ENCODE results near the gene RNF181.
"Not testable (repeated sequence)": the region's sequence is repeated elsewhere in the genome, so short reads cannot be mapped to it uniquely, and the experiment has no call there.

The RNF181 gene, protein sequence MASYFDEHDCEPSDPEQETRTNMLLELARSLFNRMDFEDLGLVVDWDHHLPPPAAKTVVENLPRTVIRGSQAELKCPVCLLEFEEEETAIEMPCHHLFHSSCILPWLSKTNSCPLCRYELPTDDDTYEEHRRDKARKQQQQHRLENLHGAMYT

DNA sequence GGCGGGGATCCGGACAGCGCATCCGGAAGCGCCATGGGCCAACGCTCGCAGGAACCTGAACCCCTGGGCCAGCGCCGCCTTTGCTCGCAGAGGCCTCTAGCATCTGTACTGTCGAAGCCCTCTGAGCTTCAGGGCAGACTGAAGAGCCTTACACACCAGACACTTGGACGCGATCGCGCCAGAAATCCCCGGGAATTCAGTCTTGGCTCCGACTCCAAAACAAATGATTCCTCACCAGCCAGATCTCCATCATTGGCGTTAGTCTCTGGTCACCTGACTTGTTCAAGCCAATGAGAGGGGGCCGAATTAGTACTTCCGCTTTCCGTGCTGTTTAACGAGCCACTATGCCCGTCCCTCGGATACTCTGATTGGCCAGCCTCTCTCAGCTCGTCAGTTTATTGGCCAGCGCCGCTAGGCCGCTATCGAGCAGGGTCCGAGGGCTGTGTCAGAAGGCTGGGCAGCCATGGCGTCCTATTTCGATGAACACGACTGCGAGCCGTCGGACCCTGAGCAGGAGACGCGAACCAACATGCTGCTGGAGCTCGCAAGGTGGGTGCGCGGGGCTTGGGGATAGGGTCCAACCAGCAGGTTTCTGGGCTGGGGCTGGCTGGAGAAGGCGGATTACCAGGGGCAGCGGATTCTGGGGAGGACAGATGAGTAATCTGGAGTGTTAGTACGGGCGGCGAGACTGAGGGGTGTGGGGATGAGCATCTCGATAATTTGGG lies at the start of gene RNF181:
Gene RNF181 (plus strand): TSS at position 445 of the 725 bp plus-strand sequence. CDS start 19 bp downstream, at position 464.
- peak; percentile 96 for DNase-seq

DNA sequence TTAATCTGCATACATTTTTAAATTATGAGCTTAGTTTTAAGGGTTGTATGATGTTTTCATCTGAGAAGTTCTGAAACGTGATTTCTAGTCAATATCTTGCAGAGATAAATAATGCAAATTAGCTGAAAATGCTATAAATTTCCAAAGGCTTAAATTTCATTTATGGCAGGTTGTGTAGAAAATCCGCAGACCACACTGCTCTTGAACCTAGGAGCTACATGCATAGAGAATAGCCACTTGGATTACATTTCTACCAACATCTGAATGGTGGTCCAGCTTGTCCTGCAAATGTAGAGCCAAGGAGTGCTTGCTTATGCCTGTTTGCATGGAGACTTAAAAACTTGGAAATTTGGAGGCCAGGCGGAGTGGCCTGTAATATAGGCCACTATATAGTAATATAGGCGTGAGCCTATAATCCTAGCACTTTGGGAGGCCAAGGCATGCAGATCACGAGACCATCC lies 49.7 kb upstream of the RNF181 start:
- DNase-seq = no peak

DNA sequence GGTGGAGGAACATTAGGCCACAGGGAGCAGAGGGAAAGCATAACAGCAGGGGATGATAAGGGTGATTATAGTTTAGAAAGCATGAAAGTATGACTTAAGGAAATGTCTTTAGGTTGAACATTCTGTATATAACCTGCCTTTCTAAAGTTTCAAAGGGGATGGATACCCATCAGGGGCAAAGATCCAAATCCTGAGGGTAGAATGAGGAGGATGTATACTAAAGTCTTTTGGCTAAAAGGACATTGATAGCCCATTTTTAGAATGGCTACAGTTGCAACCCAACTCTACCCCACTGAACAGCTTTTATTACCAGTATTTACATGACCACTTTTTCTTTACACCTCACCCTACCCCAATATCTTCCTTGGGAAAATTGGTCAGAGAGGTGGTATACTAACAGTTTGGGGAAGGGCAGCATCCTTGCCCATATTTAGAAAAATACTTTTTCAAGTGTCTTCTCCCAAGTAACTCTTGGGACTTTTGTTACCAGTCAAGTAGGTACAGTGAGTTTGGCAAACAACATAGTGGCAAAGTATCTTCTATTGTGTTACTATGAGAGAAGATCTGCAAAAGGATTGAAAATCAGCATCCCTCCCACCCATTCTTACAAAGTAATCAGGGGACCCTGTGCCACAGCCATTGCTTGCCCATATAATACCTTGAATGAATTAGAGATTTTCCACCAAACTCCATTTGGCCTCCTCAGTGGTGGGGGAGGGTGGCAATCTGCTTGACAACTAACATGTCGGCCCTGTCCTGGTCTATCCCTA lies 48.3 kb upstream of the RNF181 start:
- no peak for DNase-seq

DNA sequence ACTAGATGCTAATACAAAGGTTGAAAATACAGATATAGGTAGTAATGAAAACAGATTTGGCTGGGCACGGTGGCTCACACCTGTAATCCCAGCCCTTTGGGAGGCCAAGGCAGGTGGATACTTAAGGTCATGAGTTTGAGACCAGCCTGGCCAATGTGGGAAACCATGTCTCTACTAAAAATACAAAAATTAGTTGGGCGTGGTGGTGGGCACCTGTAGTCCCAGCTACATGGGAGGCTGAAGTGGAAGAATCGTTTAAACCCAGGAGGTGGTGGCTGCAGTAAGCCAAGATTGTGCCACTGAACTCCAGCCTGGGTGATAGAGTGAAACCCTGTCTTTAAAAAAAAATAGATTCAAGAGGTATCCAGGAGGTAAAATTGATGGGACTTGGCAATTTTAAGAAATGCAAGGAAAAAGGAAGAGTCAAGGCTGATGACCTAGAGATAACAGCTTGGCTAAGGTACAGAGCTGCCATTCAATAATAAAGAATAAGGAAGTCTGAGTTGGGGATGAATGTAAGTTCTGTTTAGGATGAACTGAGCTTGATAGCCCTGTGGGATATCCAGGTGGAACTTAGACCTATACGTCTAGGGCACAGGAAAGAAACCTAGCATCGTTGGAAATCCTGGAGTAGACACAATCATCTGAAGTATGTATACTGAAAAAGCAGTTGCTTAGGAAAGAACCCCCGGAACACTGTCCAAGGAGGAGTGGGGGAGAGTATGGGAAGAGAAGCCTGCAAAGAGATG lies 47.5 kb upstream of the RNF181 start:
- DNase-seq = no peak

DNA sequence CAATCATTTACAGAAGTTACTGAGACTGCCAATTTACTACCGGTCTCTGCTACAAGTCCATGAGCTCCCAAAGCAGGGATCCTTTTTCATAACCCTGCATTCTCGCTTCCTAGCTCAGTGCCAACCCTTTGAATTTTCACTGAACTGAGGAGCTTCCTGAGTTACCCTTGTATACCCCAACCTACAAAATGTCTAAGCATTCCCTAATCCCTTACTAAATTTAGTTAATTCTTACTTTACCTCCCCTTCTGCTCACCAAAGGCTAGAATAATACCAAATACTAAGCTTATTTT lies 47.0 kb upstream of the RNF181 start:
- no peak for DNase-seq

DNA sequence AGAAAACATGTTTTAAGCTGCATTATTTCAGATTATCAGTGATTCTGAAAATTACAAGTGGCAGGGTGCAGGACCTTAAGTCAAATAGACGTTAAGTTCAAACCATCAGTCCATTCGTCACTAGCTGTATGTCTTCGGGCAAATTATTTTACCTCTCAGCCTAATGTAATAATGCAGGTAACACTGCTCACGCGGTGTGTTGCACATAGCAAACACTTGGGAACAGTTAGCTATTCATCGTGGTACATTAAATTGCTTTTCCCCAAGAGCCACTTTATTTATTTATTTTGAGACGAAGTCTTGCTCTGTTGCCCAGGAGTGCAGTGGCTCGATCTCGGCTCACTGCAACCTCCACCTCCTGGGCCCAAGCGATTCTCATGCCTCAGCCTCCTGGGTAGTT lies 46.5 kb upstream of the RNF181 start:
- no peak for DNase-seq

DNA sequence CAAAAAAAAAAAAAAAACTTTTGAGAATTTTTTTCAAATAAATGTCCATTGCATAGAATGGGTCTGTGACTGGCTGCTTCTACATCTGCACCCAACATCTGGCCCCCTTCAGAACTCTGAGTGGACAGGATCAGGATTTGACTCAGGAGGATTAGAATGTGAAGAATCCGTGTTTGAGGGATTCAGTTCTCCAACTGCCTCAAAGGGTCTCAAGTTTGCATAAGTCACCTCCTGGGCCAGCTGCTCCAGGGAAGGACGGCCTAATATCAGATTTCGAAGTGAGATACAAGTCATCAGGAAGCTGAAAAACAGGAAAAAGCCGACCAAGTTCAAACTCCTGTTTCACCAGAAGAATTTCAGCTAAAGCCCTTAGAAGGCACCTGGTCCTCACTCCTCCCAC lies 45.7 kb upstream of the RNF181 start:
- DNase-seq = no peak

DNA sequence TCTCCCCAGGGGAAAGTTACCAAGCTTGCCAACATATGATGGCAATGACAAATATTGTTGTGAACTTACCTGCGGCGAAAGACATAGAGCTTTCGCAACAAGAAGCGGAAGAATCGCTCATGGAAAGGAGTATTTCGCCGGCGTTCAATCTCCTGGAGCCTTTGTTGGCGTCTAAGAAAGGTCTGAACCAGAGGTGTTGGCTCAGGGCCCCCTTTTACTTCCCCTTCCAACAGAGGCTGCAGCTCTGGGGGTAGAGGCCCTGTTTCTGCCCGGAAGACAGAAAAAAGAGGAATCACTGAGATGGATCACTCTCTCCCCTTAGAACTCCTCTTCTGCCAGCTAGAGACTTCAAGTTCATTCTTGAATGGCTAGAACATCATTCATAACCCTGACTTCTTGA lies 45.1 kb upstream of the RNF181 start:
- DNase-seq = no peak

DNA sequence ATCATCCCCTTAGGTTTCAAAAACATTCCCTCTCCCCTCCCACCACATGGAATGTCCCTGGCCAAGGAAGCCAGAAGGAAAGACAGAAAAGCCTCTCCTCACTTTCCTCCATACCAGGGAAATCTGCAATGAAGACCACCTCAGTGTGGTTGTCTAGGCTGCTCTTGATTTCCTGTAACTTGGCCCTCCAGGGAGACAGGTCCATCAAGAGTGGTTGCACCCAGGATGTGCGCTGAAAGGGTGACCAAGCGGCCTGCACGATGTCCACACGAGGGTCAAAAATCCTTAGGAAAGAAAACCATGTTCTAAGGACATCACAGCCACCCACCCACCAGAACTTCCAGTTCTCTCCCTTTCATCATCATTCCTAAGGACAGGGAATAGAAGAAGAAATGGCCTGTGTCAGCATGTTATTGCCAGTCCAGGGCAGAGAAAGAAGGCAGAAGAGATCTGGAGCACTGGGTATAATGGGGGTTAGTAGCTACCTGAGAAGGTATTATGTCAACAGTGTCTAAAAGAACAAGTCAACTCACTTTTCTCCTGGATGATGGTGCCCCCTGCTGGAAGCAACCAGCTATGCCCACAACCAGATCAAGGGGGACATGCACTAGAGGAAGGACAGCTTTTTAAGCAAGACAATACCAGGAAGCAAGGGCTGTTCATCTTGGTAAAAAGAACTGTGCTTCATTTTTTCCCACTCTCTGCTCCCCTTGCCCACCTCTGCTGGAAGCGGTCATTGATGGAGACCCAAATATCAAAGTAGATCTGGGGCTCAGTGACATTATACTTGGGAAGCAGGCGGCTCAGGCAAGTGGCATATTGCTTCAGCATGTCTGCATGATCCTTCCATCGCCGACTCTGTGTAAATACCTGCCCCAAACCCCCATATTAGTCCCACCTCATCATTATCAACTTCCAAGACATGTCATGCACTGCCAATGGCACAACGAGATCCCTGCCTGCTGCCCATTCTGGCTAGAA lies 43.6 kb upstream of the RNF181 start:
- peak; percentile 22 for DNase-seq

DNA sequence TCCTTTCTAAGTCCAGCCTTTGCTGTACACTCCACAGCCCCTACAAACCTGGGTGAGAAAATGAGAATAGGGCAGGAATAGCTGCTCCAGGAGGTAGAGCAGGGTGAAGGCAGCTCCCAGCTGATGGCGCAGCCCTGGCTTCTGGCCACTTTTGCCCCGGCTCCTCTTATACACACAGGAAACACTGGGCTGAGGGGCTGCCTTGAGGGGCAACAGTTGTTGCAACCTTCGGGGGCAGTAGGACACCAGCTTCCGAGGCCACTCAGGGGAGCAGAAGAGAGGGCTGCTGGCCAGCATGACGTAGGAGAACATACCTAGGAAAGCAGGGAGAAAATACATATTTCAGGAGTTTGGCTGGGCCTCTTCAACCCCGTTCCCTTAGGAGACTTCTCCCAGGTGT lies 42.4 kb upstream of the RNF181 start:
- DNase-seq = no peak

DNA sequence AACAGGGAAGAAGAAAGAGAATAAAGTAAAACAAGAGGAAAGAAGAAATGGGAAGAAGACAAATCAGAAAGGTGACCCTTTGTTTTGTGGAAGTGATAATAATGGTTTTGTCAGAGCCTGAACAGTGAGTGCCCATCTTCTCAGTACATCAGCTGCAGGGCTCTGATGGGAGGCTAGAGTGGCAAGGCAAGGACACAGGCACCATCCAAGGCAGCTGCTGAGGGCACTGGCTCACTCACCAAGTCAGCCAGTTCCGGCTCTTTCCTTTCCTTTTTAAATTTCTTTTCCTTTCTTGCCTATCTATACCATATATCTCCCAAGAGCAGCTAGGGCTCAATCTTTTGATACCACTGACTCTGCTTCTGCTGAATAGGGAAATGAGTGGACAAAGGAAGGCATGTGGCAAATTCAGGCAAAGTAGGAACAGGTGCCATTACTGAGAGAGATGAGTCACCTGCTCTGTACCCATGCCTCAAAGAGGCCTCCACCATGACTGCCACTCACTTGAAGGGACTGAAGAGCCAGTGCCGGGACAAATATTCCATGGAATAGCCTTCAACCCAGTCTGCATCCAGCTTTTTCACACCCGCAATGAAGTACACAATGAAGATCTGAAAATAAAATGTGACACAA lies 40.4 kb upstream of the RNF181 start:
- DNase-seq = no peak

DNA sequence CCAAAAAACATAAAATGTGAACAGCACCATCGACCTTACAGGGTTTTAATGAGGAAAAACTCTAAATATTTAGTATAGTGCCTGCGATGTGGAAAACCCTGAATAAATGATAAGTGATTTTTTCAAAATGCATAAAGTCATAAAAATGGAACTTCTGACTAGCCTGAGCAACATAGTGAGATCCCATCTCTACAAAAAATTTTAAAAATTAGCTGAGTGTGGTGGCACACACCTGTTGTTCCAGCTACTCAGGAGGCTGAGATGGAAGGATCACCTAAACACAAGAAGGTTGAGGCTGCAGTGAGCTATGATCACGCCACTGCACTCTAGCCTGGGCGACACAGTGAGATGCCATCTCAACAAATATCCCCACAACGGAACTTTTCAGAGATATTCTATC lies 38.4 kb upstream of the RNF181 start:
- no peak for DNase-seq

DNA sequence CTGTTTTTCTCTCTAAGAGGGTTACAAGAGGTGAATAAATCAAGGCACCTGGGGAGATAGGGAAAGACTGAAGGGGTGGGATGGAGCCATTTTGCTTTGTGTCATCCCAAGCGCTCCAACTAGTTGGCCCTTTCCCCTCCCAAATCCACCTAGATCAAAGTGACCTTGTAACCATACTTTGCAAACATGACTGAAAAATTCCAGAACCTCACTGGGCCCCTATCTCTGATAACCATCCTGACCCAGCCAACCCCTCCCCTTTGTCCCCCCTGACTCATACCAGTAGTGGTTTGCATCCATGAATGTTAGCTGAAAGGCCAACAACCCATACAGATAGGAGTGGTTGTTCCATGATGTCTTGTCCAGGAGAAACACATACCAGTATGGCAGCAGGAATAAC lies 37.4 kb upstream of the RNF181 start:
- no peak for DNase-seq

DNA sequence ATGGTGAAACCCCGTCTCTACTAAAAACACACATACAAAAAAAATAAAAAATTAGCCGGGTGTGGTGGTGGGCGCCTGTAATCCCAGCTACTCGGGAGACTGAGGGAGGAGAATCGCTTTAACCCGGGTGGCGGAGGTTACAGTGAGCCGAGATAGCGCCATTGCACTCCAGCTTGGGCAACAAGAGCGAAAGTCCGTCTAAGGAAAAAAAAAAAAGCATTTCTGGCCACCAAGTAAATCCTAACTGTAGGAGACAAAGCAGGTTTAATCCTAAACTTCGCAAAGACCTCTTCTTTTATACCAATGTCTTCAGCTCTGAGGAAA lies 35.2 kb upstream of the RNF181 start:
- not testable (repeated sequence) for DNase-seq

DNA sequence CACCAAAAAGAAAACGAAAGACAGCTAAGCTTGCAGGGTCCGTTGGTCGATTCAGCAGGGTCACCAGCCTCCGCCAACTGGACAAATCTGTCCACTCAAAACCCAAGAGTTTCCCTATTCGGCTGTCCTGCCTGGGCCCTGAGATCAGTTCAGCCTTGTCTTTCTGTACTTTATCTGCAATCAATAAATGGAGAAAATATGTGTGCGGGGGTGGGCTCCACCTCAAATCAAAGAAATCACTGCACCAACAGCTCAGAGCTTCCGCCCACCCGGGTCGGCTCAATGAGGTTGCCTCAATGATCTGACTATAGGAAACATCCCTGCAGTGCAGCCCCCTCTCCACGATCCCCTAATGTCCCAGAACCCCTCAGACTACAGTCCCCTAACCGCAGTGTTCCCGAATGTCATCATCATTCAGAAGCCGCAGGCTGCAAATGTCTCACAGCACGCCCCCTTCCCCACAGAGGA lies 34.7 kb upstream of the RNF181 start:
- no peak for DNase-seq

DNA sequence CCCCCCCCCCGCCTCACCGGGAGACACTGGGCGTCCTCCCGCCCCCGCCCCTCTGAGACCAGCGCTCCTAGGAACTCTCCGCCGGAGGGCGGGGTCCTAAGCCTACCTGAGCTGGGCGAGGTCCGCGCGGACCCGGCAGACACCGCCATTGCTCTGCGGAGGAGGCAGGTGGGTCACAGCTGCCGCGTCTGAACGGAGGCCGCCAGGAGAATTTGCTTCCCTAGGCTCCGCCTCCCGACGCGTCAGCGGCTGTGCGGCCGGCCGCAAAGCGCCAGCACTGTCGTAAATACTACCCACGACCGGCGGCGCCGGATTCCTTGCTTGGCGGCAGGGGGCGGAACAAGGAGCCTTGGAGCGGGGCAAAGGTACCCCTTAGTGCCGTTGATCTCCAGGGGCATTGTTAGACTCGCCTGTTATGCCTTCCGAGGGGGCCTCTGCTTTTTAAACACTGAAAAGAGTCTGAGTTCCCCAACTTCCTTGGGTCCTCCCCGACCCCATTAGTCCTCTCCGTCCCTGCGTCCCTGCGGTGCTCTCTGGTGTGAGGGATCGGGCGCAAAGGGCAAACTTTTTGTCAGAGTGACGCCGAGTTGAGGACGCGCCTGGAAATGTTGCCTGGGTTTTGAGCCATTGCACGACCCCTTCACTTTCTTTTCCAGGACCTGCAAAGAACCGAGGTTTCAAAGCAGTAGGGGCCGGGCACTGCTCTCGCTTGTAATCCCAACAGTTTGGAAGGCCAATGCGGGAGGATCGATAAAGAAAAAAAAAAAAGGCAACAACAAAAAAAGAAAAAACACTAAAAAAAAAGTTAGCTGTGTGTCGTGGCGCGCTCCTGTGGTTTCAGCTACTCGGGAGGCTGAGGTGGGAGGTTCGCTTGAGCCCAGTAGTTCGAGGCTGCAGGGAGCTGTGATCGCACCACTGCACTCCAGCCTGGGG lies 34.0 kb upstream of the RNF181 start, which contains the start of gene GGCX:
Gene GGCX (minus strand): TSS at position 214 of the 933 bp plus-strand sequence. CDS start 65 bp downstream, at position 149.
- peak; percentile 72 for DNase-seq

DNA sequence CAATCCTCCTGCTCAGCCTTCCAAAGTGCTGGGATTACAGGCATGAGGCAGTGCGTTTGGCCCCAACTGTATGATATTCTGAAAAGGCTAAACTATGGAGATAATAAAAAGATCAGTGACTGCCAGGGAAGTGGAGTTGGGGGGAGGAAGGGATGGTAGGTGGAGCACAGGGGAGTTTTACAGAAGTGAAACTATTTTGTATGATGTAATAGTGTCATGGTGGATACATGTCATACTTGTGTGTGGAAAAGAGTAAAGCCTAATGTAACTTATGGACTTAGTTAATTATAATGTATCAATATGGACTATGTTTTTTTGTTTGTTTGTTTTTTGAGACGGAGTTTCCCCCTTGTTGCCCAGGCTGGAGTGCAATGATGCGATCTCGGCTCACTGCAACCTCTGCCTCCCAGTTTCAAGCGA lies 31.4 kb upstream of the RNF181 start:
- DNase-seq = peak; percentile 80

DNA sequence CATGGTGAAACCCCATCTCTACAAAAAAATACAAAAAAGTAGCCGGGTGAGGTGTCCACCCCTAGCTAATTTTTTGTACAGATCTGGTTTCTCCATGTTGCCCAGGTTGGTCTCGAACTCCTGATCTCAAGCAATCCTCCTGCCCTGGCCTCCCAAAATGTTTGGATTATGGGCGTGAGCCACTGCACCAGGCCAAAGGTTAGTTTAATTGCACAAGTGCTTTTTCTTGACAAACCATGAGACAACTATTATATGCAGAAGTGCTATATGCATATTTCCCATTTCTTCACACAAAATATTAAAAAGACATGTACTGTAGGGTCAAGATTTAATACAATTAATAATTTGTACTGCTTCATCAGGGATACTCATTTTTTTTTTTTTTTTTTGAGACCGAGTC lies 29.3 kb upstream of the RNF181 start:
- DNase-seq = no peak

DNA sequence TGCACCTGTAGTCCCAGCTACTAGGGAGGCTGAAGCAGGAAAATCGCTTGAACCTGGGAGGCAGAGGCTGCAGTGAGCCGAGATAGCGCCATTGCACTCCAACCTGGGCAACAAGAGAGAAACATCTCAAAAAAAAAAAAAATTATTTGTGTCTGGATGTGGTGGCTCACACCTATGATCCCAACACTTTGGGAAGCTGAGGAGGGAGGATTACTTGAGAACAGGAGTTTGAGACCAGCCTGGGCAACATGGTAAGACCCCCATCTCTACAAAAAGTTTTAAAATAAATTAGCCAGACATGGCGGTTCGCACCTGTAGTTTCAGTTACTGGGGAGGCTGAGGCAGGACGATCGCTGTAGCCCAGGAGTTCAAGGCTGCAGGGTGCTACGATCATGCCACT lies 19.8 kb upstream of the RNF181 start:
- DNase-seq = no peak

DNA sequence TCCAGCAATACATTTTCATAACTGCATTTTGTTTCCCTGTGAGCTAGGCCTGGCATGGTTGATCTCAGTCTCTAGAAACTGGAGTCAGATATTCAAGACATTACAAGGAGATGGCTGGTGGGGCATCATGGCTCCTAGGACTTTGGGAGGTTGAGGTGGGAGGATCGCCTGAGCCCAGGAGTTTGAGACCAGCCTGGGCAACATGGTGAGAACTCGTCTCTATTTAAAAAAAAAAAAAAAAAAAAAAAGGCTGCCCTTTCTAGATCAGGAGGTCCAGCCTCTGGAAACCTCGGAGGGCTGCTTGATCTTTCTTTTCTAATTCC lies 18.5 kb upstream of the RNF181 start:
- DNase-seq = no peak

All from SIG-M5 (cell line).